ENCODE results near the gene PA2G4. TPM values are rescaled to one million over a fixed set of nuclear protein-coding genes. Genes with fewer than 3 reads are reported as not detected.
"Not testable (repeated sequence)": the region's sequence is repeated elsewhere in the genome, so short reads cannot be mapped to it uniquely, and the experiment has no call there.

PA2G4 gene
- total RNA-seq, 1 experiment from 2014 or later: 406 TPM

DNA sequence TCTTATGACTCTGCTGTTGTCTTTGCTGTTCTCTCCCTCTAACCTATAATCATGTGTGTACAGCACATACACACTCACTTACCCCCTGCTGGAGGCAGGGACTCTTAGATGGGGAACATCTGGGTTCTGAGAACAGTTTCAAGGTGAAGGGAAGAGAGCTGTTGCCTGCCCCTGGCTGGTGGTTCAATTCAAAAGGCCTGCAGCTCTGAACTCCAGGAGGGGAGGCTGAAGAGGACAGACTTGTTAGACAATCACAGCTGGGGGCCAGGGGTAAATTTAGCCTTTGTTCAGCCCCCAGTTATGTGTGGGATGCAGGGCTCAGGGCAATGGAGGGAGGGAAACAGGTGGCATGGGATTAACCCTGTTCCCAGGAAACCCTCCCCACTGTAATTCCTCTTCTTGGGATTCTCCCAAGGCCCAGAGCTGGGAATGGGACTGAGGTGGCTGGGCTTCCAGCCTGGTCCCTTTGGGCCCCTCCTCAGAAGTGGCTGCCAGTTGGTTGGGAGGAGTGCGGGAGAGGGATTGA lies 50.0 kb downstream of the PA2G4 start:
- TF ChIP-seq EZH2 (IDR thresholded peaks at IDR 0.05; ENCODE audit: low read length, unreplicated experiment): no peak
- TF ChIP-seq EZH2phosphoT487 (IDR thresholded peaks at IDR 0.05; ENCODE audit: borderline replicate concordance, low read length): no peak
- TF ChIP-seq CTCF (conservative IDR thresholded peaks at IDR 0.05; ENCODE audit: low read depth, low read length): no peak
- BruUV-seq (replicated peaks): no TSS peak
- peaks cover 24% of the 10 kb centered on the region for H3K79me2 ChIP-seq (ENCODE audit: low read length)
- peaks cover 2% of the 10 kb centered on the region; the same call in 1 of the 2 replicates for H3K36me3 ChIP-seq (ENCODE audit: low read depth, low read length)
- peaks cover 26% of the 10 kb centered on the region for H3K4me1 ChIP-seq (ENCODE audit: insufficient read depth, low read length)
- ATAC-seq (no peak), DNase-seq (no peak)
- H3K9me3 ChIP-seq (ENCODE audit: low read length): no peaks in the 10 kb centered on the region
- no peak overlapping the region for H3K4me3 ChIP-seq (ENCODE audit: low read length)
- H3K27me3 ChIP-seq (ENCODE audit: low read length): no peaks in the 10 kb centered on the region
- POLR2A ChIA-PET (ENCODE audit: unreplicated experiment): no interaction called here
- H3K4me2 ChIP-seq (ENCODE audit: low read length): peak overlapping the region; percentile 99; the same call in 1 of the 2 replicates
- intact Hi-C loops (cut with micrococcal nuclease): no loop called here
- H2AFZ ChIP-seq (ENCODE audit: low read length): no peak overlapping the region
- no peak overlapping the region for H3K27ac ChIP-seq (ENCODE audit: low read length)
- CTCF ChIA-PET: no interaction called here
- H4K20me1 ChIP-seq (ENCODE audit: low read length): peaks cover 7% of the 10 kb centered on the region
- H3F3A ChIP-seq (ENCODE audit: low read length, unreplicated experiment): peaks cover 3% of the 10 kb centered on the region
- H3K9ac ChIP-seq (ENCODE audit: low read length): no peak overlapping the region
- H3K9me2 ChIP-seq (replicated peaks; ENCODE audit: low read length): no peaks in the 10 kb centered on the region

- Histone ChIP-seq H3K4me1 (ENCODE audit: insufficient read depth, low read length) (peaks cover 31% of the 10 kb centered on the region), H3K9ac (ENCODE audit: low read length) (no peak overlapping the region), H3K4me3 (ENCODE audit: low read length) (no peak overlapping the region), H3K36me3 (ENCODE audit: low read depth, low read length) (peaks cover 8% of the 10 kb centered on the region), H3K9me3 (ENCODE audit: low read length) (no peaks in the 10 kb centered on the region), H3K9me2 (replicated peaks; ENCODE audit: low read length) (no peaks in the 10 kb centered on the region), H3K4me2 (ENCODE audit: low read length) (no peak overlapping the region), H3K27me3 (ENCODE audit: low read length) (no peaks in the 10 kb centered on the region), H3K79me2 (ENCODE audit: low read length) (peaks cover 29% of the 10 kb centered on the region), H4K20me1 (ENCODE audit: low read length) (peaks cover 12% of the 10 kb centered on the region), H3F3A (ENCODE audit: low read length, unreplicated experiment) (peaks cover 3% of the 10 kb centered on the region), H3K27ac (ENCODE audit: low read length) (no peak overlapping the region), H2AFZ (ENCODE audit: low read length) (no peak overlapping the region)
- TF ChIP-seq EZH2phosphoT487 (IDR thresholded peaks at IDR 0.05; ENCODE audit: borderline replicate concordance, low read length): no peak
- TF ChIP-seq CTCF (conservative IDR thresholded peaks at IDR 0.05; ENCODE audit: low read depth, low read length): no peak
- TF ChIP-seq EZH2 (IDR thresholded peaks at IDR 0.05; ENCODE audit: low read length, unreplicated experiment): no peak
- ATAC-seq: no peak
- CTCF ChIA-PET: no interaction called here
- DNase-seq: no peak
- no TSS peak for BruUV-seq (replicated peaks)
- POLR2A ChIA-PET (ENCODE audit: unreplicated experiment): no interaction called here
- intact Hi-C loops (cut with micrococcal nuclease): loop anchor here (5.0 kb wide), 1 partner anchor 38 kb away; the partner anchor contains the start of genes RPL41 and ZC3H10
These were observed 50.5 kb downstream of the PA2G4 start for GRCh38 chr12:56154818-56155217.

- Histone ChIP-seq H3K4me2 (ENCODE audit: low read length) (no peak overlapping the region), H3K4me1 (ENCODE audit: insufficient read depth, low read length) (peaks cover 37% of the 10 kb centered on the region), H4K20me1 (ENCODE audit: low read length) (peaks cover 18% of the 10 kb centered on the region), H3K27ac (ENCODE audit: low read length) (no peak overlapping the region), H3K79me2 (ENCODE audit: low read length) (peaks cover 34% of the 10 kb centered on the region), H3K4me3 (ENCODE audit: low read length) (no peak overlapping the region), H3K9me3 (ENCODE audit: low read length) (no peaks in the 10 kb centered on the region), H3K9ac (ENCODE audit: low read length) (no peak overlapping the region), H2AFZ (ENCODE audit: low read length) (no peak overlapping the region), H3K36me3 (ENCODE audit: low read depth, low read length) (peaks cover 13% of the 10 kb centered on the region), H3K9me2 (replicated peaks; ENCODE audit: low read length) (no peaks in the 10 kb centered on the region), H3F3A (ENCODE audit: low read length, unreplicated experiment) (peaks cover 3% of the 10 kb centered on the region), H3K27me3 (ENCODE audit: low read length) (no peaks in the 10 kb centered on the region)
- intact Hi-C loops (cut with micrococcal nuclease): loop anchor here (5.0 kb wide), 1 partner anchor 38 kb away; the partner anchor contains the start of genes RPL41 and ZC3H10
- no peak for TF ChIP-seq EZH2phosphoT487 (IDR thresholded peaks at IDR 0.05; ENCODE audit: borderline replicate concordance, low read length)
- TF ChIP-seq CTCF (conservative IDR thresholded peaks at IDR 0.05; ENCODE audit: low read depth, low read length): no peak
- no peak for TF ChIP-seq EZH2 (IDR thresholded peaks at IDR 0.05; ENCODE audit: low read length, unreplicated experiment)
- ChIA-PET POLR2A (ENCODE audit: unreplicated experiment) (no interaction called here), CTCF (no interaction called here)
- no TSS peak for BruUV-seq (replicated peaks)
- DNase-seq (no peak), ATAC-seq (no peak)
These were observed 51.0 kb downstream of the PA2G4 start for GRCh38 chr12:56155256-56155845.

DNA sequence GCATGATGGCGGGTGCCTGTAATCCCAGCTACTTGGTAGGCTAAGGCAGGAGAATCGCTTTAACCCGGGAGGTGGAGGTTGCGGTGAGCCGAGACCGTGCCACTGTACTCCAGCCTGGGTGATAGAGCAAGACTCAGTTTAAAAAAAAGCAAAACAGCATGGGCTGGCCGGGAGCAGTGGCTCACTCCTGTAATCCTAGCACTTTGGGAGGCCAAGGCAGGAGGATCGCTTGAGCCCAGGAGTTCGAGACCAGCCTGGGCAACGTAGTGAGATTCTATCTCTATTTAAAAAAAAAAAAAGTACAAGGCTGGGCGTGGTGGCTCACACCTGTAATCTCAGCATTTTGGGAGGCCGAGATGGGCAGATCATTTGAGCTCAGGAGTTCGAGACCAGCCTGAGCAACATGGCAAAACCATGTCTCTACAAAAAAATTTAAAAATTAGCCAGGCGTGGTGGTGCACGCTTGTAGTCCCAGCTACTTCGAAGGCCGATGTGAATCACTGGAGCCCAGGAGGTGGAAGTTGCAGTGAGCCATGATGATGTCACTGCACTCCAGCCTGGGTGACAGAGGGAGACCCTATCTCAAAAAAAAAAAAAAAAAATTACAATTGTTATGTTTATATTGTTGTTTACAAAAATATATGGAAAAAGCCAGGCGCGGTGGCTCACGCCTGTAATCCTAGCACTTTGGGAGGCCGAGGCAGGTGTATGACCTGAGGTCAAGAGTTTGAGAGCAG lies 52.3 kb downstream of the PA2G4 start:
- H3F3A ChIP-seq (ENCODE audit: low read length, unreplicated experiment); ATAC-seq; DNase-seq; H3K27me3 ChIP-seq (ENCODE audit: low read length); H3K9me3 ChIP-seq (ENCODE audit: low read length); H3K9me2 ChIP-seq (replicated peaks; ENCODE audit: low read length); POLR2A ChIA-PET (ENCODE audit: unreplicated experiment); BruUV-seq (replicated peaks): not testable (repeated sequence)
- H3K36me3 ChIP-seq (ENCODE audit: low read depth, low read length): peaks cover 26% of the 10 kb centered on the region
- peak overlapping the region; percentile 73 for H3K27ac ChIP-seq (ENCODE audit: low read length)
- CTCF ChIA-PET: interaction anchor here (0.7 kb wide), 1 partner anchor 28 kb away, joined by 3 read pairs; the partner anchor contains the start of gene ESYT1
- intact Hi-C loops (cut with micrococcal nuclease): loop anchor here (5.0 kb wide), 1 partner anchor 39 kb away; the partner anchor contains the start of genes RPL41 and ZC3H10
- peak overlapping the region; percentile 65 for H3K9ac ChIP-seq (ENCODE audit: low read length)
- peak overlapping the region; percentile 80; the same call in 1 of the 2 replicates for H2AFZ ChIP-seq (ENCODE audit: low read length)
- H3K4me1 ChIP-seq (ENCODE audit: insufficient read depth, low read length): peaks cover 36% of the 10 kb centered on the region
- peak overlapping the region; percentile 69; the same call in 1 of the 2 replicates for H3K4me3 ChIP-seq (ENCODE audit: low read length)
- peak overlapping the region; percentile 87 for H3K4me2 ChIP-seq (ENCODE audit: low read length)
- peaks cover 47% of the 10 kb centered on the region for H3K79me2 ChIP-seq (ENCODE audit: low read length)
- peaks cover 30% of the 10 kb centered on the region for H4K20me1 ChIP-seq (ENCODE audit: low read length)

Measured in PC-3 (cell line).